ENCODE measurements around the gene QRICH2.
"Not testable (repeated sequence)": the region's sequence is repeated elsewhere in the genome, so short reads cannot be mapped to it uniquely, and the experiment has no call there.

Gene QRICH2

GRCh38 chr17:76353004-76353598, 45.0 kb upstream of the QRICH2 start:
- no peak for DNase-seq (ENCODE audit: extremely low read depth, low read depth)
- no peak for TF ChIP-seq CTCF (IDR thresholded peaks at IDR 0.05; ENCODE audit: low read depth, low read length)

GRCh38 chr17:76351526-76352071, 43.5 kb upstream of the QRICH2 start:
- no peak for TF ChIP-seq CTCF (IDR thresholded peaks at IDR 0.05; ENCODE audit: low read depth, low read length)
- DNase-seq (ENCODE audit: extremely low read depth, low read depth): no peak

GRCh38 chr17:76350463-76350862, 42.4 kb upstream of the QRICH2 start:
- no peak for DNase-seq (ENCODE audit: extremely low read depth, low read depth)
- no peak for TF ChIP-seq CTCF (IDR thresholded peaks at IDR 0.05; ENCODE audit: low read depth, low read length)

GRCh38 chr17:76346936-76347335, 38.9 kb upstream of the QRICH2 start:
- DNase-seq (ENCODE audit: extremely low read depth, low read depth): not testable (repeated sequence)

GRCh38 chr17:76345377-76345974, 37.4 kb upstream of the QRICH2 start:
- no peak for TF ChIP-seq CTCF (IDR thresholded peaks at IDR 0.05; ENCODE audit: low read depth, low read length)
- peak; percentile 10 for DNase-seq (ENCODE audit: extremely low read depth, low read depth)

GRCh38 chr17:76343106-76343505, 35.0 kb upstream of the QRICH2 start:
- no peak for DNase-seq (ENCODE audit: extremely low read depth, low read depth)
- no peak for TF ChIP-seq CTCF (IDR thresholded peaks at IDR 0.05; ENCODE audit: low read depth, low read length)

GRCh38 chr17:76341301-76341700, 33.2 kb upstream of the QRICH2 start:
- no peak for DNase-seq (ENCODE audit: extremely low read depth, low read depth)
- no peak for TF ChIP-seq CTCF (IDR thresholded peaks at IDR 0.05; ENCODE audit: low read depth, low read length)

GRCh38 chr17:76337413-76337777, 29.3 kb upstream of the QRICH2 start:
- TF ChIP-seq CTCF (IDR thresholded peaks at IDR 0.05; ENCODE audit: low read depth, low read length): no peak
- DNase-seq (ENCODE audit: extremely low read depth, low read depth): no peak

All from AG09319 (cell line).